ENCODE measurements around the gene GNAZ.

Gene GNAZ

GRCh38 chr22:23112472-23113012, 42.2 kb downstream of the GNAZ start:
- no peak for TF ChIP-seq POLR2A (IDR thresholded peaks at IDR 0.05; ENCODE audit: low read depth, low read length)
- FAIRE-seq = no peak
- DNase-seq (ENCODE audit: insufficient read length, low spot score) = no peak

DNA sequence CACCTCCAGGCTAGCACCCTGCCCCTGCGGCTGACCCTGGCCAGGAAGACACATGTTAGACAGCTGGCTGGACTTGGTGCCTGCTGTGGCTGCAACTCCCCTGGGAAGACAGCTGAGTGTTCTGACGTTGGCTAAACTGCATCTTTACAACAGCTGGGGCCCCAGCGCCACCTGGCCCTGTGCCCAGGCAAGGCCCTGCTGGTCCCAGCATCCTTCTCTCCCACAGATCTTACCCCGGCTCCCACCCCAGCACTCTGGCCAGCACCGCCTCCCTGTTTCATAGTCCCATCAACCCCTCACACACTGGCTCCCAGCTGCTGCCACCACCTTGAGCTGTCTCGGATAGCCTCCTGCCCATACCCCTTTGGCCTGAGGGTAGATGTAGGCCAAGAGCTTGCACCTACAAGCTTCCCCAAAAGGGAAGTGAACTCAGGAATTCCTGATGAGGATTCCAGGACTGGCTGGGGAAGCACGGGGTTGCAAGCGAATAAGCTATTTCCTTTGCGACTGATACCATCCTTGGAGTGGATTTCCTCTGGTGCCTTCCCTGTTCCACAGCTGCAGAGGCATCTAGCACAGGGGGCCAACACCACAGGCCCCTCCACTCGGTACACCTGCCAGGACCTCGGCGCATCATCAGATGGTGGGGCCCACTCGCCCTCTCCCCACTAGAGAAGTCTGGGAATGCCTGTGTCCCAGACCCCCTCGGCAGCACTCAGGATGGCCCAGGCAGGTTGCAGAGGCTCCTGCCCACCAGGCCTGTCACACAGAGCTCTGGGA, 42.9 kb downstream of the GNAZ start:
- FAIRE-seq (no peak), DNase-seq (ENCODE audit: insufficient read length, low spot score) (no peak)

DNA sequence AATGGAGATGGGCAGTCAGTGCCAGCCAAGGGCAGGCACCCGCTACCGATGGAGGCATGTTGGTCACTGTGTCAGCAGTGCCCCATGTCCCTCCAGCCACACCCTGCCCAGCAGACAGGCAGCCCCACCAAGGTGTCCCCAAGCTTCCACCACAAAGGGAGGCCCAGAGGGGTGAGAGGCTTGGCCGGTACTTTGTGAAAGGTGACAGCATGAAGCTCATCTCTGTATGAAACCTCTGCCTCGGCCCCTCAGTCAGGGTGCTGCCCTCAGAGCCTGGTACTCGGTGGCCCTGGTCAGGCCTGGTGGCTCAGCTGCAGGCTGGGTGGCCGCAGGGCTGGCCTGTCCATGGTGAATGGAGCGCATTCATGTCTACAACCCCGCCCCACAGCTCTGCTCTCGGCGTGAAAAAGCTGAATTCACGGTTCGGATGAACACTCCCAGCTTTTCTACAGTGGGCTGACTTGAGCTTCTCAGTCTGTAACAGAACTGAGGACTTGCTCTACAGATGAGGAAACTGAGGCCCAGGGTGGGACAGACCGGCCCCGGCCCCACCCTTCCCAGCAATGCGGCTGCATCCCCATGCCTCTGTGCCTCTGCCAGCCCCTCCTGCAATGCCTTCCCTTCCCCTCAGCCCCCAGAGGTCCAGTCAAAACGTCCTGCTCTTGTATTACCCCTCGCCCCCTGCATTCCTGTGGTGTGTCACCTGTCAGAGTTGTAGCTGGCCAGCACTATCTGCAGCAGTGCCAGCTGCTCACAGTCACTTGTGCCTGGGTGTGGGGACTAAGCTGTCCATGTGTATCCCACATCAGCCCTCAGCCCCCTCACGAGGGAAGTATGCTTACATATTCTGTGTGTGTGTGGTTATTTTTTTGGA, 43.8 kb downstream of the GNAZ start:
- DNase-seq (ENCODE audit: insufficient read length, low spot score) (no peak), FAIRE-seq (no peak)
- no peak for TF ChIP-seq POLR2A (IDR thresholded peaks at IDR 0.05; ENCODE audit: low read depth, low read length)

More for the DNA sequence above, 42.9 kb downstream of the GNAZ start:
- TF ChIP-seq POLR2A (IDR thresholded peaks at IDR 0.05; ENCODE audit: low read depth, low read length) = no peak

GRCh38 chr22:23114721-23115020, 44.4 kb downstream of the GNAZ start:
- FAIRE-seq (no peak), DNase-seq (ENCODE audit: insufficient read length, low spot score) (no peak)
- no peak for TF ChIP-seq POLR2A (IDR thresholded peaks at IDR 0.05; ENCODE audit: low read depth, low read length)

DNA sequence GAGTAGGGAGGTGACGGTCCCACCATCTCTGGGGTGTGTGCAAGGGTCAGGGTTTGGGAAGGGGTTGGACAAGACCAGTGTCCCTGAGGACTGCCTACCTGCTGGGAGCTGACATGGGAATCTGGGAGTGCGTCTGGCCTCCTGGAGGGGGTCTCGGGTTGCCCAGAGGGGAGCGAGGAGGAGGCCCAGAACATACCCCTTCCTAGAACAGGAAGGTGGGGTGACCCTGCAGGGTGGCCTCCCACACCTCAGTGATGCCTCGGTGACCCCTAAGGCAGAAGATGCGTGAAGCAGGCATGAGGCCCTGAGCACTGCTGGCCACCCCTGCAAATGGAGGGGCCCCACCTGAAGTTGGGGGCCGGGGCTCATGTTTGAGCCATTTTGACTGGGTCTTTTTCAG, 45.0 kb downstream of the GNAZ start:
- TF ChIP-seq POLR2A (IDR thresholded peaks at IDR 0.05; ENCODE audit: low read depth, low read length) = no peak
- FAIRE-seq = no peak
- no peak for DNase-seq (ENCODE audit: insufficient read length, low spot score)

GRCh38 chr22:23115825-23116494, 45.6 kb downstream of the GNAZ start:
- TF ChIP-seq POLR2A (IDR thresholded peaks at IDR 0.05; ENCODE audit: low read depth, low read length) = no peak
- DNase-seq (ENCODE audit: insufficient read length, low spot score) (no peak), FAIRE-seq (no peak)

DNA sequence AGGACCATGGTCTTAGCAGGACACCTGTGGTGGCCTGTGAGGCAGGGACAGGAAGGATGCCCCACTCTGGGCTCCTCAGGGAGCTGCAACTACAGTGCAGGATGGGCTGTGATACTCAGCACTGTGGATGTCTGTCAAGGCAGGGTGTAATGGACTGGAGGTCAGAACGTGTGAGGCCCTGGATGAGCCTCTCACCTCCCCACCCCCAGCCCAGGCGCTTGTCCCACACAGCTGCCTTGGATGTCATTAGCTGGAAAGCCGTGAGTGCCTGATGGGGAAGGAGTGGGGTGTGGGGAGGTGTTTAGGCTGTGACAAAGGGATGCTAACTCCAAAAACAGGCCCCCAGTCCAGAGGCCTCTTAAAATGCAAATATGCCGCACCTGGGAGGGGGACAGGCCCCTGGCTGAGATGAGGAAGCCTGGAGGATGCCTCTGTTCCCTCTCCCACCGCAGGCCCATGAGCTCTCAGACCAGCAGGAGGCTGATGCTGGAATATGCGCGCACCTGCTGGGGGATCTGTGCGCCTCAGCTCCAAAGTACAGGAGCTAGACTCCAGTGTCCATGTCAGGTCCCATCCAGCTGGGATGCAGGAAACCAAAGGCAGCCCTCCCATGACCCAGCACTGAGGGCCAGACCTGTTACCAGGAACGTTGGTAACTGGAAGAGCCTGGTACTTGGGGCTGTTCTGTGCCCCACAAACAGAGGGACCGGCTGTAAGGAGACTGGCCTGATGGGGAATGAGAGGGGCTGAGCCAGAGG, 46.4 kb downstream of the GNAZ start:
- TF ChIP-seq POLR2A (IDR thresholded peaks at IDR 0.05; ENCODE audit: low read depth, low read length) = no peak
- no peak for DNase-seq (ENCODE audit: insufficient read length, low spot score)
- FAIRE-seq = no peak

DNA sequence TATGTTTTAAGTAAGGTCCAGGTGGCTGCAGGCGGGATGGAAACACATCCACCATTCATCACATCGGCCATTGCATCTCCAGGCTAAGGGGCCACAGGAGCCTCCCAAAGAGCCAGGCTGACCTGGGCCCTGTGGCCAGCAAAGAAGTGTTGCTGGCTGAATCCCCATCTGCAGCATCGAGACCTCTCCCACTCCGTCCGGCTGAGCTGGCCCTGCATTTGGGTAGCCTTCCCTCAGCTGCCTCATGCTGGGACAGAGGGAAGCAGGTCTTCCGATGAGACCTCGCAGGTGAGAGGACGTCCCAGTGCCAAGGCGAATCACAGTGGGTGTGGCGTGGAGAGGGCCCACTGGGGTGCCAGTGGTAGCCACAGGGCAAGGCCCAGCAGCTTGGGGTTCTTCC, 47.0 kb downstream of the GNAZ start:
- no peak for DNase-seq (ENCODE audit: insufficient read length, low spot score)
- FAIRE-seq = no peak
- TF ChIP-seq POLR2A (IDR thresholded peaks at IDR 0.05; ENCODE audit: low read depth, low read length) = no peak

GRCh38 chr22:23117891-23118646, 47.8 kb downstream of the GNAZ start:
- no peak for TF ChIP-seq POLR2A (IDR thresholded peaks at IDR 0.05; ENCODE audit: low read depth, low read length)
- DNase-seq (ENCODE audit: insufficient read length, low spot score) (no peak), FAIRE-seq (no peak)

GRCh38 chr22:23118647-23119493, 48.6 kb downstream of the GNAZ start:
- TF ChIP-seq POLR2A (IDR thresholded peaks at IDR 0.05; ENCODE audit: low read depth, low read length) = no peak
- FAIRE-seq (no peak), DNase-seq (ENCODE audit: insufficient read length, low spot score) (no peak)

DNA sequence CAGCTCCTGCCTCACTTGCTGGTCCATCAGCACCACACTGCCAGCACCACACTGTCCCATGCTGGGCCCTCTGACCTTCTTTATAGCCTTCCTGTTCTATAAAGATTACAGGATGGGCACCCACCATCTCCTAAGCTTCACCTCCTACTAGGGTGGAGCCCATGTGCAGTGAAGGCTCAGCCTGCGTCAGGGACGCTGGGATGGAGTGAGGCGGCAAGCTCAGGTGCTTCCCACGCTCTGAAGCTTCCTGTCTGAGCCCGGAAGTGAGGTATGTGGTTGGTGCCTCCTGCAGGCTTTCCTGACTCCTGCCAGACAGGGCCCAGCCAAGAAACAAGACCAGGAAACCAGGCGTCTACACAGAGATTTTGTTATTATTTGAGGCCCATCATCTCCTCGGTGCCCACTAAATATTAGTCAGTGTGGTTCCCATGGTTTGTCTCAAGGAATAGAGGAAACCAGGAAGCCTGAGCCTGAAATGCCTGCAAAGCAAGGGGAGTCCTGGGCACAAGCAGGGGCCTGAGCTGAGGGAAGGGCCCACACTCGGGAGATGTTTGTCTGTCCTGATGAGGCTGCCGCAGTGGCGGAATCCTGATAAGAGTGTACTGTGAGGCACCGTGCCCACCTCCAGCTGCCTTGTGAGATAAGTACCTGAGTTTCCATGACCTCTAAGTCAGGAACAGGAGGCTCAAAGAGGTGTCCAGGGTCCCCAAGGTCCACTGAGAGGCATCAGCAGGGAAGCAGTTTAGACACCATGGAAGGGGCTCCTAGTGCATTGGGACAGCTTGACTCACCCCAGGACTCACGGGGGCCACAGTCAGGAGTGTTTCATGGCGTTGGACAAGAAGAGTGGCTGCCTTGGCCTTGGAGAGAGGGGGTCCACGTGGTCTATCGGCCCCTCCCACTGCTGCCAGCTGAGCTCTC, 49.4 kb downstream of the GNAZ start:
- DNase-seq (ENCODE audit: insufficient read length, low spot score) (no peak), FAIRE-seq (no peak)
- no peak for TF ChIP-seq POLR2A (IDR thresholded peaks at IDR 0.05; ENCODE audit: low read depth, low read length)
